Measurements from ENCODE around the gene C2CD4B.

C2CD4B gene

DNA sequence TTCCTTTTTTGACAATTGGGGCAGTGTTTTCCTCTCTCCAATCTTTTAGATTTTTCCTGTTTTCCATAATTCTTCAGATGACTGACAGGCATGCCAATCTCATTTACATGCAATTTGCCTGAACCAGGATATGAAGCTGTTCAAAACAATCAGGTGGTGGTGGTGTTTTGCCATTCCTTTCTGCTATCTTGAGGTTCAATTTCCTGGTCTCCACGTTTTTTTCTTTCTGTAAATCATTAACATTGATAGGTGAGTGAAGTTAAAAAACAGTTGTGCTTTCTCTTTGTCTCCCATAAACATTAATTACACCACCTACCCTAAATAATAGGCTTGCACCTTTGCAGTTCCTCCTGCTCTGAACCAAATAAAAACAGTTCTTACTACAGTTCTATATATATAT lies 49.2 kb downstream of the C2CD4B start:
- DNase-seq, result no peak
